H9 (cell line): ENCODE results near the gene TAOK2. TPM values are rescaled to one million over a fixed set of nuclear protein-coding genes. Genes with fewer than 3 reads are reported as not detected.

Source experiments
- DNase-seq: peaks from one replicate; pipeline ENCODE4 v3.0.0-alpha.2; 2017
- H2AFZ ChIP-seq: one replicate; pipeline ENCODE4 v1.6.1; 2013; ENCODE audit warnings: mild to moderate bottlenecking, low read length, control low read depth, moderate library complexity
- H2AK5ac ChIP-seq: 2 replicates; pipeline ENCODE4 v1.6.1; 2013; ENCODE audit warnings: low read length, control low read depth, mixed read lengths; ENCODE audit not compliant: insufficient read length
- H2BK120ac ChIP-seq: one replicate; pipeline ENCODE4 v1.6.1; 2013; ENCODE audit warnings: low read depth, mild to moderate bottlenecking, low read length, control low read depth, inconsistent platforms; ENCODE audit not compliant: poor library complexity, severe bottlenecking
- H2BK12ac ChIP-seq: 2 replicates; pipeline ENCODE4 v1.6.1; 2013; ENCODE audit warnings: low read length, control low read depth, mixed read lengths, low read depth; ENCODE audit not compliant: insufficient read length
- H2BK15ac ChIP-seq: 2 replicates; pipeline ENCODE4 v1.6.1; 2013; ENCODE audit warnings: low read depth, low read length, control low read depth
- H2BK20ac ChIP-seq: one replicate; pipeline ENCODE4 v1.6.1; 2013; ENCODE audit warnings: low read depth, mild to moderate bottlenecking, low read length, control low read depth, inconsistent platforms; ENCODE audit not compliant: poor library complexity, severe bottlenecking
- H2BK5ac ChIP-seq: 2 replicates; pipeline ENCODE4 v1.6.1; 2013; ENCODE audit warnings: low read length, control low read depth, mixed read lengths; ENCODE audit not compliant: insufficient read length
- H3K14ac ChIP-seq: 2 replicates; pipeline ENCODE4 v1.6.1; 2013; ENCODE audit warnings: low read length, control low read depth; ENCODE audit not compliant: insufficient read depth
- H3K18ac ChIP-seq: 2 replicates; pipeline ENCODE4 v1.6.1; 2013; ENCODE audit warnings: low read depth, mild to moderate bottlenecking, mixed read lengths, low read length, control low read depth; ENCODE audit not compliant: insufficient read length
- H3K23ac ChIP-seq: 2 replicates; pipeline ENCODE4 v1.6.1; 2013; ENCODE audit warnings: low read length, control low read depth, mixed read lengths, low read depth; ENCODE audit not compliant: insufficient read length
- H3K23me2 ChIP-seq: 2 replicates; pipeline ENCODE4 v1.6.1; 2013; ENCODE audit warnings: low read depth, mild to moderate bottlenecking, mixed read lengths, low read length, control low read depth; ENCODE audit not compliant: insufficient read length, poor library complexity, severe bottlenecking
- H3K27ac ChIP-seq: 2 replicates; pipeline ENCODE4 v1.5.1; 2013; ENCODE audit warnings: low read length, control low read depth, mixed read lengths, low read depth; ENCODE audit not compliant: insufficient read length
- H3K27me3 ChIP-seq: 2 replicates; pipeline ENCODE4 v1.6.1; 2013; ENCODE audit warnings: low read length, control low read depth, inconsistent platforms; ENCODE audit not compliant: insufficient read depth
- H3K4ac ChIP-seq: 2 replicates; pipeline ENCODE4 v1.6.1; 2013; ENCODE audit warnings: low read depth, mild to moderate bottlenecking, control low read depth, inconsistent platforms, low read length, moderate library complexity
- H3K4me1 ChIP-seq: 2 replicates; pipeline ENCODE4 v1.6.1; 2013; ENCODE audit warnings: low read length, control low read depth, inconsistent platforms; ENCODE audit not compliant: insufficient read depth
- H3K4me2 ChIP-seq: 2 replicates; pipeline ENCODE4 v1.6.1; 2013; ENCODE audit warnings: low read length, control low read depth, mixed read lengths; ENCODE audit not compliant: insufficient read length, insufficient read depth
- H3K56ac ChIP-seq: 2 replicates; pipeline ENCODE4 v1.6.1; 2013; ENCODE audit warnings: low read depth, mild to moderate bottlenecking, mixed read lengths, low read length, control low read depth; ENCODE audit not compliant: insufficient read length
- H3K79me1 ChIP-seq: 2 replicates; pipeline ENCODE4 v1.6.1; 2013; ENCODE audit warnings: low read depth, mild to moderate bottlenecking, moderate library complexity, low read length, control low read depth, inconsistent platforms; ENCODE audit not compliant: insufficient read depth, poor library complexity, severe bottlenecking
- H3K79me2 ChIP-seq: 2 replicates; pipeline ENCODE4 v1.6.1; 2013; ENCODE audit warnings: low read length, control low read depth, inconsistent platforms; ENCODE audit not compliant: insufficient read depth
- H3K9ac ChIP-seq: 2 replicates; pipeline ENCODE4 v1.6.1; 2013; ENCODE audit warnings: low read length, control low read depth, mixed read lengths; ENCODE audit not compliant: insufficient read length; ENCODE audit errors: extremely low read depth
- H3K9me3 ChIP-seq: one replicate; pipeline ENCODE4 v1.6.1; 2013; ENCODE audit warnings: low read depth, low read length, inconsistent platforms; ENCODE audit not compliant: control insufficient read depth
- H3T11ph ChIP-seq: one replicate; pipeline ENCODE4 v1.6.1; 2013; ENCODE audit warnings: mild to moderate bottlenecking, low read length, control low read depth, inconsistent platforms
- H4K20me1 ChIP-seq: one replicate; pipeline ENCODE4 v1.6.1; 2013; ENCODE audit not compliant: control insufficient read depth, insufficient read length, insufficient read depth
- H4K5ac ChIP-seq: 2 replicates; pipeline ENCODE4 v1.6.1; 2013; ENCODE audit warnings: low read depth, mild to moderate bottlenecking, mixed read lengths, low read length, control low read depth; ENCODE audit not compliant: insufficient read length
- H4K8ac ChIP-seq: replicated peaks from 2 replicates; pipeline ENCODE4 v1.6.1; 2013; ENCODE audit warnings: low read length, control low read depth, mixed read lengths, low read depth; ENCODE audit not compliant: insufficient read length
- H4K91ac ChIP-seq: 2 replicates; pipeline ENCODE4 v1.6.1; 2013; ENCODE audit warnings: low read depth, mild to moderate bottlenecking, moderate library complexity, mixed read lengths, low read length, control low read depth; ENCODE audit not compliant: insufficient read length
- H3K27ac Mint-ChIP-seq, 3 experiments: 2 replicates in 2 of 3; 3 replicates in 1 of 3; pipeline ENCODE4 v1.8.0; 2020 to 2021; ENCODE audit warnings: mixed read lengths in 3 of 3, mild to moderate bottlenecking in 1 of 3, moderate library complexity in 1 of 3
- H3K27me3 Mint-ChIP-seq: 2 replicates; pipeline ENCODE4 v1.8.0; 2021; ENCODE audit warnings: low read depth, mild to moderate bottlenecking, moderate library complexity, mixed read lengths
- H3K36me3 Mint-ChIP-seq, 3 experiments: 2 replicates in 2 of 3; 3 replicates in 1 of 3; pipeline ENCODE4 v1.8.0; 2020 to 2021; ENCODE audit warnings: low read depth in 3 of 3, mixed read lengths in 3 of 3; ENCODE audit not compliant: insufficient read depth in 1 of 3
- H3K4me1 Mint-ChIP-seq, 2 experiments: 2 replicates each; pipeline ENCODE4 v1.8.0; 2020; ENCODE audit warnings: mixed read lengths in 2 of 2
- H3K4me3 Mint-ChIP-seq, 2 experiments: 2 replicates in 1 of 2; 3 replicates in 1 of 2; pipeline ENCODE4 v1.8.0; 2020 to 2021; ENCODE audit warnings: mild to moderate bottlenecking in 2 of 2, mixed read lengths in 2 of 2, moderate library complexity in 1 of 2
- H3K9me3 Mint-ChIP-seq, 2 experiments: 2 replicates in 1 of 2; 3 replicates in 1 of 2; pipeline ENCODE4 v1.8.0; 2020; ENCODE audit warnings: mild to moderate bottlenecking in 2 of 2, mixed read lengths in 2 of 2, moderate library complexity in 1 of 2
- CTCF ChIP-seq: fragments of 200-600 bp; sonication (generic); conservative IDR thresholded peaks from 3 replicates; pipeline ENCODE4 v1.8.0; 2021; ENCODE audit warnings: antibody characterized with exemption, mild to moderate bottlenecking
- WGBS: extraction: QIAGEN DNeasy Blood & Tissue Kit; methylation state at CpG from one replicate; pipeline ENCODE4 v1.1.7; 2013; ENCODE audit warnings: missing lambda C conversion rate, low lambda C conversion rate, mixed read lengths; ENCODE audit not compliant: insufficient read length; ENCODE audit errors: extremely low coverage; 5-methylcytosine and 5-hydroxymethylcytosine counted together
- total RNA-seq: library from RNA; stranded (reverse); gene quantifications from 2 replicates; pipeline ENCODE4 v1.2.1, GENCODE V29; 2021

TAOK2 gene
- total RNA-seq, 1 experiment from 2014 or later: 43.9 TPM

- H3K4me1 Mint-ChIP-seq: peaks cover 27 to 42% of the 10 kb centered on the region in 2 experiments
- H3K56ac ChIP-seq: no peak overlapping the region
- no peaks in the 10 kb centered on the region; the same call in 1 of the 2 replicates for H3K27me3 ChIP-seq
- no peak overlapping the region for H3K23ac ChIP-seq
- no peaks in the 10 kb centered on the region; a peak in 1 of 5 replicates for H3K9me3 Mint-ChIP-seq
- H3T11ph ChIP-seq: no peak overlapping the region
- no peaks in the 10 kb centered on the region for H3K79me1 ChIP-seq
- H3K23me2 ChIP-seq: peaks cover 20% of the 10 kb centered on the region
- no peaks in the 10 kb centered on the region for H3K9me3 ChIP-seq
- H2AK5ac ChIP-seq: no peak overlapping the region
- no peaks in the 10 kb centered on the region for H4K20me1 ChIP-seq
- H2BK120ac ChIP-seq: no peak overlapping the region
- no peak overlapping the region for H3K27ac ChIP-seq
- H2BK15ac ChIP-seq: no peak overlapping the region
- peak overlapping the region; percentile 73 to 90 for H3K4me3 Mint-ChIP-seq
- H2AFZ ChIP-seq: no peak overlapping the region
- no peak for TF ChIP-seq CTCF
- no peak overlapping the region for H2BK12ac ChIP-seq
- H3K9ac ChIP-seq: peak overlapping the region; percentile 12
- no peak overlapping the region for H4K91ac ChIP-seq
- peak overlapping the region; percentile 52 for H3K14ac ChIP-seq
- peak overlapping the region; percentile 80 for H3K18ac ChIP-seq
- H4K5ac ChIP-seq: no peak overlapping the region
- H3K4ac ChIP-seq: no peak overlapping the region
- no CpG with 5 or more reads among the region's 23 CpGs for WGBS
- H3K27me3 Mint-ChIP-seq: peaks cover 29% of the 10 kb centered on the region
- peaks cover 6 to 16% (median 10%) of the 10 kb centered on the region in 3 experiments; a peak in 5 of 7 replicates for H3K36me3 Mint-ChIP-seq
- H4K8ac ChIP-seq: no peak overlapping the region
- peak overlapping the region; percentile 76 for H3K4me2 ChIP-seq
- H2BK5ac ChIP-seq: no peak overlapping the region
- H3K79me2 ChIP-seq: no peaks in the 10 kb centered on the region; the same call in 1 of the 2 replicates
- peaks cover 3% of the 10 kb centered on the region; the same call in 1 of the 2 replicates for H3K4me1 ChIP-seq
- peak; percentile 36 for DNase-seq
- H2BK20ac ChIP-seq: no peak overlapping the region
- H3K27ac Mint-ChIP-seq: no peak overlapping the region; a peak in 1 of 7 replicates
These were observed 56.5 kb downstream of the TAOK2 start for GRCh38 chr16:30030011-30030685.
